Measurements from ENCODE around the gene SLC30A1. TPM values are rescaled to one million over a fixed set of nuclear protein-coding genes. Genes with fewer than 3 reads are reported as not detected.

Gene SLC30A1
- total and polyA plus RNA-seq, 2 of the 13 experiments (the other 11 are each of a cell fraction or from before 2014, with no cell fraction given) = 5.9 to 24.4 TPM

- TF ChIP-seq, protein P1, sequence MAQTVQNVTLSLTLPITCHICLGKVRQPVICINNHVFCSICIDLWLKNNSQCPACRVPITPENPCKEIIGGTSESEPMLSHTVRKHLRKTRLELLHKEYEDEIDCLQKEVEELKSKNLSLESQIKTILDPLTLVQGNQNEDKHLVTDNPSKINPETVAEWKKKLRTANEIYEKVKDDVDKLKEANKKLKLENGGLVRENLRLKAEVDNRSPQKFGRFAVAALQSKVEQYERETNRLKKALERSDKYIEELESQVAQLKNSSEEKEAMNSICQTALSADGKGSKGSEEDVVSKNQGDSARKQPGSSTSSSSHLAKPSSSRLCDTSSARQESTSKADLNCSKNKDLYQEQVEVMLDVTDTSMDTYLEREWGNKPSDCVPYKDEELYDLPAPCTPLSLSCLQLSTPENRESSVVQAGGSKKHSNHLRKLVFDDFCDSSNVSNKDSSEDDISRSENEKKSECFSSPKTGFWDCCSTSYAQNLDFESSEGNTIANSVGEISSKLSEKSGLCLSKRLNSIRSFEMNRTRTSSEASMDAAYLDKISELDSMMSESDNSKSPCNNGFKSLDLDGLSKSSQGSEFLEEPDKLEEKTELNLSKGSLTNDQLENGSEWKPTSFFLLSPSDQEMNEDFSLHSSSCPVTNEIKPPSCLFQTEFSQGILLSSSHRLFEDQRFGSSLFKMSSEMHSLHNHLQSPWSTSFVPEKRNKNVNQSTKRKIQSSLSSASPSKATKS (CRISPR knock-in tag; IDR thresholded peaks at IDR 0.05) = no peak
- no peak for TF ChIP-seq TCF7 (IDR thresholded peaks at IDR 0.05; ENCODE audit: low read depth)
- TF ChIP-seq AKAP8 (CRISPR knock-in tag; IDR thresholded peaks at IDR 0.05) = no peak
- no peak for TF ChIP-seq ZNF556 (CRISPR knock-in tag; IDR thresholded peaks at IDR 0.05; ENCODE audit: borderline replicate concordance)
Measured at GRCh38 chr1:211526101-211526500, 52.9 kb downstream of the SLC30A1 start (continued).

GRCh38 chr1:211525101-211525676 is 53.8 kb downstream of the SLC30A1 start:
- POLR2A ChIA-PET = no interaction called here
- in situ Hi-C loops (cut with HindIII; ENCODE audit: extremely low pct_ligation_motif_present, low pct_unique_long_range_greater_than_20kb) = no loop called here
- H3K79me2 ChIP-seq (ENCODE audit: insufficient read depth, low read length) = no peaks in the 10 kb centered on the region
- H3K36me3 ChIP-seq (replicated peaks in 1 of 2; ENCODE audit: control insufficient read depth in 1 of 2, insufficient read depth in 2 of 2, low read length in 2 of 2) = no peaks in the 10 kb centered on the region
- CTCF ChIA-PET (ENCODE audit: low intra/inter-chr PET ratio, low total read pairs) = no interaction called here
- H3K27ac ChIP-seq (ENCODE audit: extremely low read length, insufficient read depth, low read length) = no peak overlapping the region
- 97% methylated on average over 9 of the region's 9 CpGs for WGBS (ENCODE audit: low lambda C conversion rate)
- intact Hi-C loops (cut with micrococcal nuclease; ENCODE audit: unreplicated experiment) = no loop called here
- H4K20me1 ChIP-seq (ENCODE audit: insufficient read depth, low read length) = no peaks in the 10 kb centered on the region
- peaks cover 47% of the 10 kb centered on the region for H3K4me1 ChIP-seq (ENCODE audit: insufficient read depth, low read length)
- no peak overlapping the region for H3K4me2 ChIP-seq (ENCODE audit: low read depth, low read length)
- ATAC-seq (no peak), FAIRE-seq (no peak), DNase-seq (ENCODE audit: low spot score) (no peak)
- H2AFZ ChIP-seq (ENCODE audit: low read length) = no peak overlapping the region
- H3K9me3 ChIP-seq (ENCODE audit: low read length) = no peaks in the 10 kb centered on the region
- peaks cover 4 to 12% of the 10 kb centered on the region in 2 experiments; a peak in 2 of 5 replicates for H3K27me3 ChIP-seq (ENCODE audit: control insufficient read depth in 1 of 2, insufficient read depth in 2 of 2, low read length in 2 of 2)
- TF ChIP-seq ZNF34 (CRISPR knock-in tag; IDR thresholded peaks at IDR 0.05; ENCODE audit: borderline replicate concordance) (no peak), POLR2G (IDR thresholded peaks at IDR 0.05; ENCODE audit: low read depth, low read length) (no peak), BORCS8-MEF2B (CRISPR knock-in tag; IDR thresholded peaks at IDR 0.05) (no peak), NPAS2 (CRISPR knock-in tag; IDR thresholded peaks at IDR 0.05; ENCODE audit: borderline replicate concordance) (no peak), SRY (CRISPR knock-in tag; IDR thresholded peaks at IDR 0.05) (no peak), ZNF33B (CRISPR knock-in tag; IDR thresholded peaks at IDR 0.05) (no peak), ZNF17 (CRISPR knock-in tag; IDR thresholded peaks at IDR 0.05) (no peak), ZMYM2 (CRISPR knock-in tag; IDR thresholded peaks at IDR 0.05) (no peak), CHD2 (IDR thresholded peaks at IDR 0.05; ENCODE audit: low read depth, low read length) (no peak)
- TF ChIP-seq, protein P2, sequence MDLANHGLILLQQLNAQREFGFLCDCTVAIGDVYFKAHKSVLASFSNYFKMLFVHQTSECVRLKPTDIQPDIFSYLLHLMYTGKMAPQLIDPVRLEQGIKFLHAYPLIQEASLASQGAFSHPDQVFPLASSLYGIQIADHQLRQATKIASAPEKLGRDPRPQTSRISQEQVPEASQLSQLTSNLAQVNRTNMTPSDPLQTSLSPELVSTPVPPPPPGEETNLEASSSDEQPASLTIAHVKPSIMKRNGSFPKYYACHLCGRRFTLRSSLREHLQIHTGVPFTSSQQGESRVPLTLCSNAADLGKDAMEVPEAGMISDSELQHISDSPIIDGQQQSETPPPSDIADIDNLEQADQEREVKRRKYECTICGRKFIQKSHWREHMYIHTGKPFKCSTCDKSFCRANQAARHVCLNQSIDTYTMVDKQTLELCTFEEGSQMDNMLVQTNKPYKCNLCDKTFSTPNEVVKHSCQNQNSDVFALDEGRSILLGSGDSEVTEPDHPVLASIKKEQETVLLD (CRISPR knock-in tag; IDR thresholded peaks at IDR 0.05; ENCODE audit: low read depth) = no peak
- TF ChIP-seq, protein P3, sequence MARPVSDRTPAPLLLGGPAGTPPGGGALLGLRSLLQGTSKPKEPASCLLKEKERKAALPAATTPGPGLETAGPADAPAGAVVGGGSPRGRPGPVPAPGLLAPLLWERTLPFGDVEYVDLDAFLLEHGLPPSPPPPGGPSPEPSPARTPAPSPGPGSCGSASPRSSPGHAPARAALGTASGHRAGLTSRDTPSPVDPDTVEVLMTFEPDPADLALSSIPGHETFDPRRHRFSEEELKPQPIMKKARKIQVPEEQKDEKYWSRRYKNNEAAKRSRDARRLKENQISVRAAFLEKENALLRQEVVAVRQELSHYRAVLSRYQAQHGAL (CRISPR knock-in tag; IDR thresholded peaks at IDR 0.05; ENCODE audit: not compliant biosample characterization) = no peak
- no peak overlapping the region for H3K4me3 ChIP-seq (replicated peaks in 1 of 3; ENCODE audit: insufficient read depth in 1 of 3, low read depth in 2 of 3, low read length in 3 of 3)
- BruUV-seq (replicated peaks) = no TSS peak
- no peak overlapping the region for H3K9ac ChIP-seq (ENCODE audit: insufficient read depth, low read depth, low read length)

Measured in HepG2 (cell line).